Stimulated activated CD8-positive, alpha-beta memory T cell treated with anti-CD3 and anti-CD28 coated beads, Interleukin-4, amount 100 ng/mL, for 24 hours (primary cell): ENCODE measurements around the gene AP1S2.
"Not testable (repeated sequence)": the region's sequence is repeated elsewhere in the genome, so short reads cannot be mapped to it uniquely, and the experiment has no call there.

Experiments used
- DNase-seq: peaks from one replicate; pipeline ENCODE4 v3.0.0-alpha.2; 2020; ENCODE audit warnings: low read depth

The AP1S2 gene

DNA sequence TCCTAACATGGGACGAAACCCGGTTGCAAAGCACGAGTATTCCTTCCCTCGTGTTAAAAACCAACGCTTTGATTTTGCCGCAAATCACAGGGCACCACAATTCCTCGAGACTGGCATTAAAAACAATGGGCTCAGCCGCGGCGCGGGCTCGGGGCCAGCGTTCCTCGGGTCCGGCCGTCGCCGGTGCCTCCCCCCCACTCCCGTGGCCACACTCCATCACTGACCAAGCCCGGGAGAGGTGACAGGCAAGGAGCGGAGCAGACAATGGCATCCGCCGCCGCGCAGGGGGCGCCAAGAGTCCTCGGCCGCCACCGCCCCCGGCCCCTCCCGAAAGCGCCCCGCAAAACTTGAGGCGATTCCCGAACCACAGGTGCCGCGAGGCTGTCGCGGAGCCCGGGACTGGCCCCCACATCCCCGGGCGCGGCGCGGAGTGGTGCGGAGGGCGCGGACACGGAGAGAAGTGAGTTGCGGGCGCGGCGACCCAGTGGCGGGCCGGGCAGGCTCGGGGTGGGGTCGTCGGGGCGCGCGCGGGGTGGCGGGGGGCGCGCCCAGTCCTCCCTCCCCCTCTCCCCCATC lies 445 bp downstream of the AP1S2 start:
- peak; percentile 28 for DNase-seq

DNA sequence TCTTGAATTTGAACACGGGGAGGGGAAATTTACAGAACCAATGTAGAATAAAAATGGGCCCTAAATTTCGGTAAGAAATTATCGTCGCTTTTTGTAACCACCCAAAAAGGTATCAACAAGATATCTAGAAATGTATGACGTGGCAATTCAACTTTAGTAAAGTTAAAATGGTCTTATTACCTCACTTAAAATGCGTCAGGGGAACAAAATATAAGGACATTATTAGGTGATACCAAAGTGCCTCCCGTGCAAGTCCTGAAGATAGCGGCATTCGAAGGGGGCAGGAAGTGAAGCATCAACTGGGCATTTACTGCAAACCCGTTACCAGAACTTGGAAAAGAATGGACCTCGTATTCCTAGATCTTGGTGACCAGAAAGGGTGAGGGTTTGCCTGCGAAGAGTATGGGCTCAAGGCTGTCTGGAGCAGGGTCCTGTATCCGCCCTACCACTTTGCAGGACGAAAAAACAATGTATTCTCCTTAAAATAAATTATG lies 980 bp downstream of the AP1S2 start:
- no peak for DNase-seq

DNA sequence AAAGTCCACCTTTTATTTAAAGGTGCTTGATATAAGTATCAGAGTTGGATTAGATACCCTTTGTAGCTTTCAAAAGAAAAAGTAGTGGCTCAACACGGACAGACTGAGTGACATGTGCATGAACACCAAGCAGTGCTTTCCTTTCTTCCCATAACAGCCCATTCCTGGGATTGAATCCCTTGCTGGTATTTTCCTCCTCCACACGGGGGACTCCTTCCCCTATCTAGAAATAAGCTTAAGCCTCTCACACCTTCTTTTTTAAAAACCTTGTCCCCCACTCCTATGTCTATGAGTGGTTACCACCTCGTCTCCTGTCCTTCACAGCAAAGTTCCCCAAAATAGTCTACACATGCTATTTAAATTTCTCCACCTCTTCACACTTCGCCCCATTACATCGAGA lies 5.1 kb downstream of the AP1S2 start:
- no peak for DNase-seq

- DNase-seq, result no peak
Observed at GRCh38 chrX:15848576-15848975, 6.0 kb downstream of the AP1S2 start.

- no peak for DNase-seq
Observed at GRCh38 chrX:15843960-15844359, 10.7 kb downstream of the AP1S2 start.

- no peak for DNase-seq
Observed at GRCh38 chrX:15841853-15842516, 12.6 kb downstream of the AP1S2 start.

GRCh38 chrX:15838017-15838416 lies 16.6 kb downstream of the AP1S2 start:
- no peak for DNase-seq

- DNase-seq, result no peak
Observed at GRCh38 chrX:15834827-15835595, 19.6 kb downstream of the AP1S2 start.

- no peak for DNase-seq
Observed at GRCh38 chrX:15834053-15834452, 20.6 kb downstream of the AP1S2 start.

GRCh38 chrX:15831347-15831746 lies 23.3 kb downstream of the AP1S2 start:
- DNase-seq, result not testable (repeated sequence)

DNA sequence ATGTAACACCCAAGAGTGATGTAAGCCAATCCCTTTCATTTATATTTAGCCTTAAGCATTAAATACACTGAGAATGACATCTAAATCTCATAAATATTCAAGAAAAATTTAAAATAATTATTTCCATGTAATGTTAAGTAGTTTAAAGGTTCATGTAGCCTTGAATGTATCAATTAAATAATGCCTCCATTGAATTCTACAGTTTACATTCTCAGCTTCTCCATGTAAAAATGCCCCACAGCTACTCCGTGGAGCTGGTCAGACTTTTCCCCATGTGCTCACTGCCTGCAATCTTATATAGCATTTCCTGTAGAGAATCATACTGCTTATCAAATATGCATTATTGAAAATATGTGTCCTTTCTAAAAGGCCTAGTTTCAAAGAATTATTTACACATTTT lies 25.4 kb downstream of the AP1S2 start:
- no peak for DNase-seq

DNA sequence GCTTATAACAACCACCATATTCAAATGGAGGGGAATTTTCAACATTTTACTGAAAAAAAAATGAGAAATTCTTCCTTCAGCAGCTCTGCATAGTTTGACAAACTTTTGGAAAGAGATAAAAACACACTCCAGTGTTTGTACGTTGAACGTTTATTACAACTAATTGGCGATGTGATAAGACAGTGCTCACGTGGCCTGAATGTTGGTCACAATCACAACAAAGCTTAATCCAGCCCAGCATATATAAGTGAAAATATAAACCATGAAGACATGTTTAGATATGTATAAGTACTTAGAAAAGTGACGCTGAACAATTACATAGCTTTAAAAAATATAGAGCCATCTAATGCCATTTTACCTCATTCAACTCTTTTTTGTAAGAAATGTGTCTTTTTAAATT lies 28.7 kb downstream of the AP1S2 start:
- DNase-seq, result no peak

DNA sequence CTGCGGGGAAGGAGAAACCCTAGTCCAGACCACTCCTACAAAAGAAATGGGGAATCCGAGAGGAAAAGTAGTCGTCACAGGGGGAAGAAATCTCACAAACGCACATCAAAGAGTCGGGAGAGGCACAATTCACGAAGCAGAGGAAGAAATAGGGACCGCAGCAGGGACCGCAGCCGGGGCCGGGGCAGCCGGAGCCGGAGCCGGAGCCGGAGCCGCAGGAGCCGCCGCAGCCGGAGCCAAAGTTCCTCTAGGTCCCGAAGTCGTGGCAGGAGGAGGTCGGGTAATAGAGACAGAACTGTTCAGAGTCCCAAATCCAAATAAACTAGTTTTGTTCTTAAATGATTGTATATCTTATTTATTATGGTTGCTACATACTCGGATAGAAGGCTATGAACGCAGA lies 31.7 kb downstream of the AP1S2 start:
- DNase-seq, result no peak

- DNase-seq, result no peak
Observed at GRCh38 chrX:15820106-15821073, 34.2 kb downstream of the AP1S2 start.

DNA sequence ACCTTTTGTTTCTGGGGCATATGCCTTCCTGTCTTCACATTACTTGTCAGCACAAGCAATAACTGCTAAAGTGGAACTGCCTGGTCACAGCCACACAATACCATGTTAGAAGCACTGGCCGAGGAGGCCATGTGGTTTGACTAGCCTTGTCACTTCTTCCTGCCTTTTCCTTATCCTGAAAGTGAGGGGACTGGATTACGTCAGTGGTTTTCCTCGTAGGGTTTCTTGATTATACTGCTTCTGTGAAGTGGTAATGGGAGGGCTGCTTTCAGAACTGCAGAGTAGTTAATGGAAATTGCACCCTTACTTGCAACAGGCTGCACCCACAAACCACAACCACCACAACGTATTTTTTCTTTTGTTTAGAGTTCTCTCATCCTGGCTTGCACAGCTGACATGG lies 37.7 kb downstream of the AP1S2 start:
- DNase-seq, result peak; percentile 4

DNA sequence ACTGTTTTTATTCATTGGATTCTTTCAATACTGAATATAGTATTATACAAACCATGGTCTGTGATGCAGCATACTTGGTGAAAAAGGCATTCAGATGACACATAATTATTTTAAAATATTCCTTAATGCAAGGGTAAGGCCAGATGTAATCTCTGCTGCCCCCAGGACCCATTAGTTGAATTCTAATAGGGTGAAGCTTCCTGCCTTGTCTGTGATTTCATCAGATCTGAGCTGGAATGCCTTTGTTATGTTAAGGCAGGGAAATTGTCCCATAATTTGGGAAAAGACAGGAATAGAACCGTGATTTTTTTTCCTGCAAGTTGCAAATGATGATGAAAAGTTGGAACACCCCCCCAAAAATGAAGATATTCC lies 38.2 kb downstream of the AP1S2 start:
- DNase-seq, result no peak

DNA sequence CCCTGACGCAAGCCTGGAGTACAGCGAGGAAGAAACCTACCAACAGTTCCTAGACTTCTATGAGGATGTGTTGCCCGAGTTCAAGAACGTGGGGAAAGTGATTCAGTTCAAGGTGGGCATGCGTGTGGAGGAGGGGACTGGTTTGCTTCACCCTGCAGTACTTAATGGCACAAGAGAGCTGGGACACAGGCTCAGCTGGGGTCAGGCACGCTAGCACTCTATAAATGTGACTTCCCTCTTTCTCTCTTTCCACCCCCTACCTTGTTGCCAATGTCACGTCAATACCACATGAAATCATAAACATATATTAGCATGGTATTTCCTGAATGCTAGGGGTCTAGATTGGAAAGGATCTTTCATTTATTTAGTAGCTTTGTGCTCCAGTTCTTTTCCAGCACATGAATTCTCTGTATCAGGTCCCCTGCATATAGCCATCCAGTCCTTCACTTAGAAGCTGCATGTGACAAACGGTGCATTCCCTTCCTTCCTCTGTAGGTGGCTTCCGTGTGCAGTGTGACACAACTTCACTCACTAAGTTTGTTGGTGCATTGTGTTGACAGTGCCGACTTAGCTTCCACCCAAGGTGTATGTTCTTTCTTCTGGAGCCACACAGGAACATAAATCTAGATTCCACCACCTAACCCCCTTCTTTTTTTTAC lies 38.7 kb downstream of the AP1S2 start:
- no peak for DNase-seq

- DNase-seq, result no peak
Observed at GRCh38 chrX:15814771-15815365, 39.7 kb downstream of the AP1S2 start.

- no peak for DNase-seq
Observed at GRCh38 chrX:15813416-15813815, 41.2 kb downstream of the AP1S2 start.

GRCh38 chrX:15812192-15812938 lies 42.2 kb downstream of the AP1S2 start:
- no peak for DNase-seq
